MCF 10A (cell line): Measurements from ENCODE around the gene CALD1. TPM values are rescaled to one million over a fixed set of nuclear protein-coding genes. Genes with fewer than 3 reads are reported as not detected.

Experiments
- BruUV-seq: library from RNA; stranded (reverse); fragments of 400-500 nt; replicated peaks from 2 replicates; lab custom pipeline; 2021; lab: Mats Ljungman, UMichigan
- CTCF ChIA-PET: fragments of 300-600 bp; sonication (Branson Sonifier 250); formaldehyde crosslinking; extraction: SDS; loops from one replicate; lab custom pipeline; 2021; ENCODE audit warnings: antibody characterized with exemption, inconsistent platforms; lab: Yijun Ruan, JAX
- POLR2A ChIA-PET: fragments of 300-600, 350-650 bp; sonication (Branson Sonifier 250); formaldehyde crosslinking; extraction: SDS; loops from one replicate; lab custom pipeline; 2020; ENCODE audit warnings: antibody characterized with exemption, inconsistent platforms; lab: Yijun Ruan, JAX
- DNase-seq: peaks from one replicate; pipeline ENCODE4 v3.0.0-alpha.2; 2018; ENCODE audit not compliant: unreplicated experiment
- H3K27ac Mint-ChIP-seq: one replicate; pipeline ENCODE4 v1.8.0; 2022; ENCODE audit warnings: mild to moderate bottlenecking, low read depth, mixed read lengths; ENCODE audit not compliant: unreplicated experiment
- H3K27me3 Mint-ChIP-seq: one replicate; pipeline ENCODE4 v1.8.0; 2022; ENCODE audit warnings: mixed read lengths; ENCODE audit not compliant: insufficient read depth, unreplicated experiment
- H3K36me3 Mint-ChIP-seq: one replicate; pipeline ENCODE4 v1.8.0; 2022; ENCODE audit warnings: mild to moderate bottlenecking, moderate library complexity, mixed read lengths; ENCODE audit not compliant: insufficient read depth, unreplicated experiment
- H3K4me1 Mint-ChIP-seq: one replicate; pipeline ENCODE4 v1.8.0; 2022; ENCODE audit warnings: mixed read lengths; ENCODE audit not compliant: insufficient read depth, unreplicated experiment
- H3K4me3 Mint-ChIP-seq: one replicate; pipeline ENCODE4 v1.8.0; 2022; ENCODE audit warnings: mild to moderate bottlenecking, moderate library complexity, mixed read lengths; ENCODE audit not compliant: unreplicated experiment
- H3K9me3 Mint-ChIP-seq: one replicate; pipeline ENCODE4 v1.8.0; 2022; ENCODE audit warnings: mixed read lengths; ENCODE audit not compliant: unreplicated experiment
- intact Hi-C: fragments of 100-400 bp; cut with micrococcal nuclease; formaldehyde crosslinking; loops from 2 replicates; pipeline ENCODE4 v1.14.1; 2022
- total RNA-seq: library from RNA; stranded (reverse); gene quantifications from 2 replicates; pipeline ENCODE4 v1.2.3, GENCODE V29; 2022
- TF ChIP-seq, protein P1 (sequence below): fragments of 200-600 bp; IDR thresholded peaks from one replicate; pipeline ENCODE4 v1.8.0; 2022; ENCODE audit warnings: antibody characterized with exemption, mild to moderate bottlenecking; ENCODE audit not compliant: unreplicated experiment

The CALD1 gene
- total RNA-seq, 1 experiment from 2014 or later, result 183 TPM

DNA sequence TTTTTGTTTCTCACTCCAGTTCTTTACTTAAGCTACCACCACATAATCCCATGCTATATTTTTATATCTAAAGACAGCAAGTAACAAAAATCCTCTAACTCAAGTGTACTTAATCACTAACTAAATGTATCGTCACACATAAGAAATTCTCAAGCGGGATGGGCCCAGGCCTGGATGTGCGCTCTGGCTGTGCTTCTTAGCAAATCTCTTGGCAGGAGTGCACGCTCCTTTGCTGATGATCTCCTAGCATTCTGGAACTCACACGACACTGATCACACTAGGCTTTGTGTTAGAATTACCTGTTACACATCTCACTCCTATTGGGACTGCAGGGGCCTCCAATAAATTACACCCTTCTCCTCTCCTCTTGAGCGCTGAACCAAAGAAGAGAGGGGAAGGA, 46.7 kb upstream of the CALD1 start:
- CTCF ChIA-PET, result no interaction called here
- H3K27ac Mint-ChIP-seq, result no peak overlapping the region
- H3K9me3 Mint-ChIP-seq, result no peaks in the 10 kb centered on the region
- no peak for DNase-seq
- H3K36me3 Mint-ChIP-seq, result no peaks in the 10 kb centered on the region
- TF ChIP-seq, protein P1, sequence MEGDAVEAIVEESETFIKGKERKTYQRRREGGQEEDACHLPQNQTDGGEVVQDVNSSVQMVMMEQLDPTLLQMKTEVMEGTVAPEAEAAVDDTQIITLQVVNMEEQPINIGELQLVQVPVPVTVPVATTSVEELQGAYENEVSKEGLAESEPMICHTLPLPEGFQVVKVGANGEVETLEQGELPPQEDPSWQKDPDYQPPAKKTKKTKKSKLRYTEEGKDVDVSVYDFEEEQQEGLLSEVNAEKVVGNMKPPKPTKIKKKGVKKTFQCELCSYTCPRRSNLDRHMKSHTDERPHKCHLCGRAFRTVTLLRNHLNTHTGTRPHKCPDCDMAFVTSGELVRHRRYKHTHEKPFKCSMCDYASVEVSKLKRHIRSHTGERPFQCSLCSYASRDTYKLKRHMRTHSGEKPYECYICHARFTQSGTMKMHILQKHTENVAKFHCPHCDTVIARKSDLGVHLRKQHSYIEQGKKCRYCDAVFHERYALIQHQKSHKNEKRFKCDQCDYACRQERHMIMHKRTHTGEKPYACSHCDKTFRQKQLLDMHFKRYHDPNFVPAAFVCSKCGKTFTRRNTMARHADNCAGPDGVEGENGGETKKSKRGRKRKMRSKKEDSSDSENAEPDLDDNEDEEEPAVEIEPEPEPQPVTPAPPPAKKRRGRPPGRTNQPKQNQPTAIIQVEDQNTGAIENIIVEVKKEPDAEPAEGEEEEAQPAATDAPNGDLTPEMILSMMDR, result no peak
- intact Hi-C loops, result no loop called here
- BruUV-seq, result no TSS peak
- POLR2A ChIA-PET, result no interaction called here
- no peaks in the 10 kb centered on the region for H3K27me3 Mint-ChIP-seq
- no peaks in the 10 kb centered on the region for H3K4me1 Mint-ChIP-seq
- H3K4me3 Mint-ChIP-seq, result no peak overlapping the region

DNA sequence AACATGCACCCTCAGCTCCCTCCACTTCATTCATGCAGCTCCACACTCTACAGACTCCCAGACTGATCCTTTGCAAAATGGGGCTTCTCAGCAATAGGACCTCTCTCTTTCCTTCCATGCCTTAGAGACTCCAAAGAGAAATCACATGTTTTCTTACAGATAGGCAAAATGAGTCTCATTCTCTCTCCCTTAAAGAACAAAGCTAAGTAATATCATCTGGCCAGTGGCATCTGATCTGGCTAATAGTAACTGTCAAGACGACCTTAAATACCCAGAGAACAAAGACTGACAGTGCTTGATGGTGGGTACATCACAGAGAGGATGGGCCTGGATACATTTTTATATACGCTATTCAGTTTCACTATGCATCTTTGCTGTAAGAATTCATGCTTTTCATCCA, 43.1 kb upstream of the CALD1 start:
- Mint-ChIP-seq H3K4me1 (peaks cover 6% of the 10 kb centered on the region), H3K4me3 (no peak overlapping the region)
- intact Hi-C loops, result no loop called here

DNA sequence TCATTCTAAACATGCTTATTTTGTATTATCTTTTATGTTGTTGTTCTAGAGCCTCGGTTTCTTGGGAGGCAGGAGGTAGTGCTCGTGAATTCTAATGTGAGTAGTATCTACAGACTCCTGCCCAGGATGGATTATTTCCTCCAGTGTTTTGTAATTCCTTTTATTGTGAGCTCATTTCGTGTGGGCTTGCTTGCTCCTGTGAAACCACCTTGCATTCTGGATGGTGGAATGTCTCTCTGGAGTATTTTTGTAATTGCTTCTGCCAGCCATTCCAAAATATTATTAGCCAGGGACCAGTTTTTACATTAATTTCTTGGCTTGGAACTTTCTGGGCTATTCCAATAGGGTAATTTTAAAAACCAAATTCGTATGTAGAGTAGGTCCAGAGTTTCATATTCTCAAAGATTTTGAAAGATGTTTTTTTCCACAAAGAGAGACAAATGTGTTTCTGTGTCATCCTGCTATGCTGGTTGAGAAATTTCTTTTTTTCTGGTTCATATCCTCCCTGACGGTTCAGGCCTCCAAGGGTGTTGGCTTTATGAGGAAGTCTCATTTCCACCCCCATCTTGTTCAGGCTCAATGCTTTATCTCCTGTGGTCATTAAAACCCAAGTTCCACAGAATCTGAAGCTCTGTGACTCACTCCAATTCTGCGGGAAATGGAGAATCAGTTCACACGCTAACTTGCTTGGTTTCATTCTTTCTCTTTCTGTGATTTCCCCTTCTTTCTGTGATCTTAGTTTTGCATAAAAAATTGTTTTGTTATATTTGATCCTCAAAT, 41.7 kb upstream of the CALD1 start:
- intact Hi-C loops, result no loop called here
- Mint-ChIP-seq H3K4me3 (no peak overlapping the region), H3K9me3 (no peaks in the 10 kb centered on the region), H3K36me3 (no peaks in the 10 kb centered on the region), H3K4me1 (peaks cover 17% of the 10 kb centered on the region), H3K27me3 (no peaks in the 10 kb centered on the region), H3K27ac (no peak overlapping the region)
- CTCF ChIA-PET, result interaction anchor here (0.5 to 1.2 kb wide), 5 partner anchors 14 to 1479 kb away, joined by 3 to 4 read pairs (median 3); no protein-coding TSS in a partner anchor
- DNase-seq, result peak; percentile 3
- POLR2A ChIA-PET, result no interaction called here
- BruUV-seq, result no TSS peak
- TF ChIP-seq, protein P1, result no peak

More for the DNA sequence above, 43.1 kb upstream of the CALD1 start:
- ChIA-PET CTCF (interaction anchor here (0.6 kb wide), 1 partner anchor 474 kb away, joined by 5 read pairs; no protein-coding TSS in a partner anchor), POLR2A (no interaction called here)
- Mint-ChIP-seq H3K36me3 (no peaks in the 10 kb centered on the region), H3K9me3 (no peaks in the 10 kb centered on the region), H3K27me3 (no peaks in the 10 kb centered on the region), H3K27ac (no peak overlapping the region)
- TF ChIP-seq, protein P1, result no peak
- BruUV-seq, result no TSS peak
- no peak for DNase-seq

DNA sequence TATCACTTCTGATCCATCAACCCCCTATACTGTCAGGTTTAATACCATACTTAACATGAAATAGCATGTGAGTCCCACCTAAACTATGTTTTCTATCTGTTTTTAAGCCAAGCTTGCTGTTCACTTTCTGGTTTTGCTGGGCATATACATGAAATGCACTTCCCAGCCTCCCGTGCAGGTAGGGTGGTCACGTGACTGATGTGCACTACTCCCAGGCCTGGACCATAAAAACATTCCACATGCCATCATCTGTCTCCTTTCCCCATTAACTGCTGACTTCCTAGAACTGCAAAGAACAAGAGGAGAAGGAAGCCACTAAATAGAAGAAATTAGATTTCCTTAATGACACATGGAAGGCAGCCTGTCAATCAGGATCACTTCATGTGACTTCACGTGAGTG, 40.1 kb upstream of the CALD1 start:
- Mint-ChIP-seq H3K36me3 (no peaks in the 10 kb centered on the region), H3K27ac (no peak overlapping the region), H3K9me3 (no peaks in the 10 kb centered on the region), H3K4me1 (peaks cover 18% of the 10 kb centered on the region), H3K4me3 (no peak overlapping the region), H3K27me3 (no peaks in the 10 kb centered on the region)
- TF ChIP-seq, protein P1, result no peak
- intact Hi-C loops, result no loop called here
- ChIA-PET CTCF (no interaction called here), POLR2A (no interaction called here)
- no peak for DNase-seq
- BruUV-seq, result no TSS peak
